NB4 (cell line): Measurements from ENCODE around the gene ARHGAP29.

Experiments used
- MYC ChIP-seq: IDR thresholded peaks from 2 replicates; pipeline ENCODE4 v1.6.1; 2011; ENCODE audit warnings: low read depth, low read length
- POLR2A ChIP-seq: IDR thresholded peaks from 2 replicates; pipeline ENCODE4 v1.6.1; 2011; ENCODE audit warnings: mild to moderate bottlenecking; ENCODE audit not compliant: insufficient read length; ENCODE audit errors: extremely low read depth
- TF ChIP-seq, protein P1 (sequence below): IDR thresholded peaks from one replicate; pipeline ENCODE4 v1.5.1; 2012; ENCODE audit warnings: low read depth, low read length

DNA sequence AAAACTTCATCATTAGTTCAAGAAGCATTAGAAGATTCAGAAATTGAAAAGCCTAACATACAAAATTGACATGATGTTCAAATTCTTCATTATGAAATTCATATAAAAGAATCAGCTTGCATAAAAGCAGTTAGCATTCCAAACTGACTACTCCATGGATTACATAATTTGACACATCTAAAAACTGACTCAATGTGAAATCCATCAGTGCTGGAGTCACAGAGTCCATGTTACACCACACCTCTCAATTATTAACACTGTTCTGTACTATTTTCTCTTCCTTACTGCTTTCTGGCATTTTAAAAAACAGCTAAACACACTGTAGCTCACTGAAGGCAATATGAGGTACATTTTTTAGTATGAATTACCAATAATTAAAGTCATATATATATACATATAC, 28.0 kb downstream of the ARHGAP29 start:
- TF ChIP-seq MYC: no peak
- TF ChIP-seq POLR2A: no peak
- TF ChIP-seq, protein P1, sequence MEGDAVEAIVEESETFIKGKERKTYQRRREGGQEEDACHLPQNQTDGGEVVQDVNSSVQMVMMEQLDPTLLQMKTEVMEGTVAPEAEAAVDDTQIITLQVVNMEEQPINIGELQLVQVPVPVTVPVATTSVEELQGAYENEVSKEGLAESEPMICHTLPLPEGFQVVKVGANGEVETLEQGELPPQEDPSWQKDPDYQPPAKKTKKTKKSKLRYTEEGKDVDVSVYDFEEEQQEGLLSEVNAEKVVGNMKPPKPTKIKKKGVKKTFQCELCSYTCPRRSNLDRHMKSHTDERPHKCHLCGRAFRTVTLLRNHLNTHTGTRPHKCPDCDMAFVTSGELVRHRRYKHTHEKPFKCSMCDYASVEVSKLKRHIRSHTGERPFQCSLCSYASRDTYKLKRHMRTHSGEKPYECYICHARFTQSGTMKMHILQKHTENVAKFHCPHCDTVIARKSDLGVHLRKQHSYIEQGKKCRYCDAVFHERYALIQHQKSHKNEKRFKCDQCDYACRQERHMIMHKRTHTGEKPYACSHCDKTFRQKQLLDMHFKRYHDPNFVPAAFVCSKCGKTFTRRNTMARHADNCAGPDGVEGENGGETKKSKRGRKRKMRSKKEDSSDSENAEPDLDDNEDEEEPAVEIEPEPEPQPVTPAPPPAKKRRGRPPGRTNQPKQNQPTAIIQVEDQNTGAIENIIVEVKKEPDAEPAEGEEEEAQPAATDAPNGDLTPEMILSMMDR: no peak
